ENCODE results near the gene ARID3A.

DNA sequence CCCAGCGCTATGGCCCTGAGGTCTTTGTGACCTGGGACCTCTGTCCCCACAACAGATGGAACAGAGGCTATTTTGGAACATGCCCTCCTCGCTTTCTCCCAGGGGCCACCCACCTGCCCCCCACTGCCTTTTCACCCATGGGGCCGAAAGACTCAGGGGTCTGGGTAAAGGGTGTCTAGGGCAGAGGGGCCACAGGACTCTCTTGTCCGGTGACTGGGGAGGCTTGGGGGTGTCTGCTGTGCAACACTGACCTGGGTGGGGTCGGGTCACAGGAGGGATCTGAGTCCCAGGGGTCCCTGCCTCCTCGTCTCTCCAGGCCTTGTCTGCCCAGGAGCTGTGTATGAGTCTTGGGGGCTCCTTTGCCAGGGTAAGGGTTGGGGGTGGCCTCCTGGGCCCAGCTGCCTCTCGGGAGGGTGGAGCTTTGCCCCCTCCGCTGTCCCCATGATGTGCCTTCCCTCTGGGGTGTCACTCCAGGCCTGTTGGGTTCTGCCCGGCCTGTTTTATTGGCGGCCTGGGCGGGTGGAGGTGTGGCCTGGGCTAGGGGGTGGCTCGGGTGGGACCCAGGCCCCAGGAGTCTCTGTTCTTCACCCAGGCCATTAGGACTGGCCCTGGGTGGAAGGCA is 2.1 kb downstream of the ARID3A start:
- TF ChIP-seq EZH2 (IDR thresholded peaks at IDR 0.05; ENCODE audit: insufficient read depth, poor library complexity, severe bottlenecking) (no peak), EZH2phosphoT487 (IDR thresholded peaks at IDR 0.05; ENCODE audit: insufficient read depth, low read depth) (no peak)
